Measurements from ENCODE around the gene CCDC87.
"Not testable (repeated sequence)": the region's sequence is repeated elsewhere in the genome, so short reads cannot be mapped to it uniquely, and the experiment has no call there.

Gene CCDC87

DNA sequence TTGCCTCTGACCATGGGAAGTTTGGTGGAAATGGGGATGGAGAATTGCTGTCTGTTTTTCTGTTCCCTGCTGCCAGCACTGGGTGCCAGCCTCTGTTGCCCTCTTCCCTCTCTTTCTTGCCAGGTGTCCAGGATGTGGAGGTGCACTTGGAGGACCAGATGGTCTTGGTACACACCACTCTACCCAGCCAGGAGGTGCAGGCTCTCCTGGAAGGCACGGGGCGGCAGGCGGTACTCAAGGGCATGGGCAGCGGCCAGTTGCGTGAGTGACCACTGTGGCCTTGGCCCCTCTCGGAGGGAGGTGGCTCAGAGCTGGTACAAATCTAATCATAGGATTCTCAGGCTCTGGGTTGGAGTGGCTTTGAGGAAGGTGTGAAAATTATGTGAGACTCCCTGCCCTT lies 6.1 kb upstream of the CCDC87 start:
- no peaks in the 10 kb centered on the region for H3K9me3 Mint-ChIP-seq
- no peak overlapping the region for H3K4me3 Mint-ChIP-seq
- no peak for ATAC-seq
- H3K27me3 Mint-ChIP-seq = no peaks in the 10 kb centered on the region
- H3K4me1 Mint-ChIP-seq = peaks cover 20% of the 10 kb centered on the region
- H3K27ac Mint-ChIP-seq = no peak overlapping the region
- no peak for DNase-seq

DNA sequence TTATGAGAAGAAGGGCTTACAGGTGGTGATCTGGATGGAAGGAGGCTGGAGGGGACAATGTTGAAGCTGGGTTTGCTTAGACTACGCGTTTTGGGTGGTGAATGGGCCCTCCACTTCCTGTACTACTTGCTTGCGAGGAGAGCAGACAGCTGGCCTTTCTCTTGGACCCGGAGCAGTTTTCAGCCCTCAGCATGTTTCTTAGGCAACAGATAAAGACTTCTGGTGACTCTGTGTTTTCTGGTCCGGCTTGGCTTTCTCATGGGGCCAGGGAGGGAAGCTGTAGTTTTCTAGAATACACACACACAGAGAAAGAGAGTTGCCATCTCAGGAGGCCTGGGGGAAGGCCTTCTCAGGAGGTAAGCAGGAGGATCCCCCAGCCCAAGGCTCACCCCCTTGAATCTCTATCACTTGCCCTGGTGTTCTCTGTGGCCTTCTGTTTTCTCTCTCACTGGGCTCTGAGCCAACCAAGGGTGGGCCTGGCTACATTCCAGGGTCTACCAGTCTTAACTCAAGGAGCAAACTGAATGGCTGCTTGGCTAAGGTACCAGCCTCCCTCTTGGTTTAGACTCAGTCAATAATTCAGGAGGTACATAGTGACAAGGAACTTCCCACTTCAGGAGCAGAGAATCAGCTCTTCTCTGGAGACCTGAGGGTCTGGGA lies 2.5 kb upstream of the CCDC87 start:
- Mint-ChIP-seq H3K27me3 (no peaks in the 10 kb centered on the region), H3K9me3 (no peaks in the 10 kb centered on the region), H3K27ac (peak overlapping the region; percentile 87 to 94), H3K4me1 (peaks cover 44% of the 10 kb centered on the region), H3K4me3 (peak overlapping the region; percentile 78 to 100)
- ATAC-seq = no peak
- peak in 1 of 2 donors; percentile 9 for DNase-seq

DNA sequence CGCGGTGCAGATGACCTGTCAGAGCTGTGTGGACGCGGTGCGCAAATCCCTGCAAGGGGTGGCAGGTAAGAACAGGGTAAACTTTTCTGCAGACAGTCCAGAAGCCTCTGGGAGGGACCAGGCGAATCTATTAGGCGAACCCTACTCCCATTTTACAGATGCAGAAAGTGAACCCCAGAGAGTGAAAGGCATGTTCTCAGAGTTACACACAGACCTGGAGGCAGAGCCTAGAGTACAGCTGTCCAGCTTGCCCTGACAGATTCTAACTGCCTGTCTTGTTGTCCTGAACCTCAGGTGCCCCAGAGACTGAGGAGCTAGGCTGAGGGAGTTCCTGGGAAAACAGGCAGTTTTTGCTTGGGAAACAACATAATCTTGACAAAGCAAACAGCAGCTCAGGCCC lies 787 bp upstream of the CCDC87 start:
- DNase-seq (no peak), ATAC-seq (no peak)
- H3K27me3 Mint-ChIP-seq = no peaks in the 10 kb centered on the region
- peaks cover 44% of the 10 kb centered on the region for H3K4me1 Mint-ChIP-seq
- H3K27ac Mint-ChIP-seq = no peak overlapping the region
- peak overlapping the region; percentile 99 to 100 for H3K4me3 Mint-ChIP-seq
- no peaks in the 10 kb centered on the region for H3K9me3 Mint-ChIP-seq

DNA sequence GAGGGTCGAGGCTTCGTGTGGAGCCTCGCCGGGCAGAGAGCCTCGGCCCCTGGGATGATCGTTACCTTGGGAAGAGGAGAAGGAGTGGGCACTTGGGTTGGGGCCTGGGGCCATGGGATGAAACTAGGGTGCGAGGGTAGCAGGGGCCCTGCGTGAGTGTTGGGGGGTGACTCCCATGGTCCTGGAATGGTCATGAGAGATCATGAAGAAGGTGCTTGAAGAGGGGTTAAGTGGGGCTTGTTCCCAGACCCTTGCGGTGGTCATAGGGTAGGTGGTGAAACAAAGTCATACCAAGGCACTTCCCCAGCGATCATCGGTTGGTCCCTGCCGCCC lies 406 bp upstream of the CCDC87 start:
- peak; percentile 32 for ATAC-seq
- no peaks in the 10 kb centered on the region for H3K27me3 Mint-ChIP-seq
- peak overlapping the region; percentile 99 to 100 for H3K4me3 Mint-ChIP-seq
- H3K27ac Mint-ChIP-seq = peak overlapping the region; percentile 94 to 98
- no peak for DNase-seq
- no peaks in the 10 kb centered on the region for H3K9me3 Mint-ChIP-seq
- peaks cover 44% of the 10 kb centered on the region for H3K4me1 Mint-ChIP-seq

DNA sequence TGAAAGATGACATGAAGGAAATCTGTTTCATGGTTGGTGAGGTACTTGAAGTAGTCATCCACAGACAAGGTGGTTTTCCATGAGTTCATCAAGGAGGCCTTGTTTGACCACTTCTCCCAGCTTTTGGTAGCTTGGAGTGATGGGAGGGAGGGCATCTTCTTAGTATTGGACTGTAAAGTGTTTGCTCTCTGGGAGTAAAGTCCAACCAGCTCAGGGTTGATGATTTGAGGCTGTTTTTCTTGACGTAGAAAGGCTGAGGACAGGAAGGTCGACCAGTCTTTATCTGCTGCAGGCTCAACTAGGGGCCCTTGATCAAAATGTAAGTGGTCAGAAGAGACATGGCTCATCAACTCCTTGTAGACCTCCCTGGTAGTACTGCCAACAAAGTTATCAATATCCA lies 1.7 kb downstream of the CCDC87 start:
- H3K4me3 Mint-ChIP-seq = peak overlapping the region in 1 of 2 donors; percentile 100
- H3K9me3 Mint-ChIP-seq = no peaks in the 10 kb centered on the region
- DNase-seq = no peak
- no peak for ATAC-seq
- no peak overlapping the region for H3K27ac Mint-ChIP-seq
- no peaks in the 10 kb centered on the region for H3K27me3 Mint-ChIP-seq
- H3K4me1 Mint-ChIP-seq = peaks cover 44% of the 10 kb centered on the region

DNA sequence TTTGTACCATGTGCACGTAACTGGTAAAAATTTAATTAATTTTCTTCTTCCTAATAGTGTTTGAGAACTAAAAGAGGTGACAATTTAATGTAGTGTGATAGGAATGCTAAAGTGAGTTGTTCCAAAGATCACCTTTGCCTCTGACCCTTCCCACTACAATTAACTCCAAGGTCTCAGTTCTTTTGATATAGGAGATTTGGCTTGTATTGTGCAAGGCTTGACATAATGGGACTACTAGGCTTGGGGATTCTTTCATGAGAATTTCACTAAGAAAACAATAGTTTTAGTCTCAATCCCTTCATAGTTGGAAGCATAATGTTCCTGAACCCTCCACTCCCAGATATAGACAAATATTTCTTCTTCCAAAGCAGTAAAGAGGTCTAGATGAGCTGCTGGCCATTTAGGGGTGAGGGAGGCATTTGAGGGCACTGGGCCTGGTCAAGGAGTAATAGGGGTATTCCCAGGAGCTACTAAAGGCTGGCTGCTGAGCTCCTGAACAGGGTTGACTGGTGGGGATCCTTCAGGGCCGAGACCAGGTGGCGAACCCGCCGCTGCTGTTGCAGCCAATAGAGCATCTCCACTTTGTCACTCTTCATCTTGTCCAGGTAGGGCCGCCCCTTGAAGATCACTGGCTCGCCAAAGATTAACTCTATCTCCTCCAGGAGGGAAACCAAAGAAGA lies 2.7 kb downstream of the CCDC87 start:
- DNase-seq = no peak
- Mint-ChIP-seq H3K27me3 (no peaks in the 10 kb centered on the region), H3K4me1 (peaks cover 34% of the 10 kb centered on the region), H3K4me3 (no peak overlapping the region), H3K9me3 (no peaks in the 10 kb centered on the region), H3K27ac (no peak overlapping the region)
- no peak for ATAC-seq

DNA sequence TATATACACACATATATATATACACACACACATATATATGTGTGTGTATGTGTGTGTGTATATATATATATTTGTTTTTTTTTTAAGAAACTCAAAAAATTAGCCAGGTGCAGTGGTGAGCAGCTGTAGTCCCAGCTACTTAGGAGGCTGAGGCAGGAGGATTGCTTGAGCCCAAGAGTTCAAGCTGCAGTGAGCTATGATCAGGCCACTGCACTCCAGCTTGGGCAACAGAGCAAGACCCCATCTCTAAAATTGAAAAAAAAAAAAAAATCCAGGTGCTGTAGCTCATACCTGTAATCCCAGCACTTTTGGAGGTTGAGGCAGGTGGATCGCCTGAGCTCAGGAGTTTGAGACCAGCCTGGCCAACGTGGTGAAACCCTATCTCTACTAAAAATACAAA lies 3.5 kb downstream of the CCDC87 start:
- not testable (repeated sequence) for H3K9me3 Mint-ChIP-seq, ATAC-seq, DNase-seq, H3K27ac Mint-ChIP-seq, H3K4me3 Mint-ChIP-seq, H3K27me3 Mint-ChIP-seq
- H3K4me1 Mint-ChIP-seq = peaks cover 26% of the 10 kb centered on the region

DNA sequence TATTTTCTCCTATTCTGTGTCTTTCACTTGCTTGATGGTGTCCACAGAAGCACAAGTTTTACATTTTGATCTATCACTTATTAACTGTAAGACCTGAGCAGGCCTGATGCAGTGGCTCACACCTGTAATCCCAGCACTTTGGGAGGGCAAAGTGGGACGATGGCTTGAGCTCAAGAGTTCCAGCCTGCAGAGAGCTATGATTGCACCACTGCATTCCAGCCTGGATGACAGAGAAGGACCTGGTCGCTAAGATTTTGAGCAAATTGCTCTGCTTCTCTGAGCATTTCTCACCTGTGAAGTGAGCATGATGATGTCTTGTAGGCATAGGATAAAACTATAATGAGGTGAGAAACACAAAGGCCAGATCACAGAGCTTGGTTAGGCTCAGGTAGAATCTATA lies 6.7 kb downstream of the CCDC87 start:
- H3K4me1 Mint-ChIP-seq = peaks cover under 1% of the 10 kb centered on the region
- H3K4me3 Mint-ChIP-seq = no peak overlapping the region
- H3K27ac Mint-ChIP-seq = no peak overlapping the region
- DNase-seq = no peak
- ATAC-seq = no peak
- peaks cover 4 to 10% of the 10 kb centered on the region in 2 donors for H3K9me3 Mint-ChIP-seq
- H3K27me3 Mint-ChIP-seq = no peaks in the 10 kb centered on the region

DNA sequence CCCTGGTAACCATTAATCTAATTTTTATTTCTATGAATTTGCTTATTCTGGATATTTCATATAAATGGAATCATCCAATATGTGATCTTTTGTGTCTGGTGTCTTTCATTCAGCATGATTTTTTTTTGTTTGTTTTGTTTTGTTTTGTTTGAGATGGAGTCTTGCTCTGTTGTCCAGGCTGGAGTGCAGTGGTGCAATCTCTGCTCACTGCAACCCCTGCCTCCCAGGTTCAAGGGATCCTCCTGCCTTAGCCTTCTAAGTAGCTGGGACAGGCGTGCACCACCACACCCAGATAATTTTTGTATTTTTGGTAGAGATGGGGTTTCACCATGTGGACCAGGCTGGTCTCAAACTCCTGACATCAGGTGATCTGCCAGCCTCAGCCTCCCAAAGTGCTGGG lies 7.4 kb downstream of the CCDC87 start:
- Mint-ChIP-seq H3K9me3 (peaks cover 4 to 10% of the 10 kb centered on the region in 2 donors), H3K27ac (peak overlapping the region in 1 of 2 donors; percentile 12)
- H3K27me3 Mint-ChIP-seq, H3K4me3 Mint-ChIP-seq, ATAC-seq, H3K4me1 Mint-ChIP-seq, DNase-seq: not testable (repeated sequence)

DNA sequence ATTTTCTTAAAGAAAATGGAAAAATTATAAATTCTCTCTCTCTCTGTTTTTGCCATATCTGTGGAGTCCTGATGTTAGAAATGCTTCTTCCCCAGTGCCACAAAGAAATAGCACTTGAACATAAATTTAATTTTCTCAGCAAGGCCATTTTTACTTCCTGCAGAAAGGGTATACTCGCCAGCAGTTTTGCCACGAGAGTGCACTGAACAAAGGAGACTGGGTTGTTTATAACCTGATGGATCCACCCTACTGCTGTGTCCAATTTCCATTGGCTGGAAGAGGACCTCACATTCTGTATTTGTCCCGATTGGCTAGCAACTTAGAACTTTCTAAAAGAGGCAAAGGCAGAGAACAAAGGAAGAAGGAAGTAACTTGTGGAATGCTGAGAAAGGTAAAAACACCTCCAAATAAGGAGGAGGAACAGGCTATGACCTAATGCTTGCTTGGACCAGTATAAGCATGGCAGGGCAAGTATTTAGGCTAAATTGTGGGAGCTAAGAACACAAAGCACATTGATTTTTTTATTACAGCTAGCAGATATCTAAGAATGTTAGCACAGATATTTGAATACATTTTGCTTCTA lies 10.2 kb downstream of the CCDC87 start:
- not testable (repeated sequence) for H3K4me3 Mint-ChIP-seq, H3K27ac Mint-ChIP-seq, H3K27me3 Mint-ChIP-seq, DNase-seq, ATAC-seq
- Mint-ChIP-seq H3K9me3 (peaks cover 4 to 10% of the 10 kb centered on the region in 2 donors), H3K4me1 (peaks cover 22% of the 10 kb centered on the region)

DNA sequence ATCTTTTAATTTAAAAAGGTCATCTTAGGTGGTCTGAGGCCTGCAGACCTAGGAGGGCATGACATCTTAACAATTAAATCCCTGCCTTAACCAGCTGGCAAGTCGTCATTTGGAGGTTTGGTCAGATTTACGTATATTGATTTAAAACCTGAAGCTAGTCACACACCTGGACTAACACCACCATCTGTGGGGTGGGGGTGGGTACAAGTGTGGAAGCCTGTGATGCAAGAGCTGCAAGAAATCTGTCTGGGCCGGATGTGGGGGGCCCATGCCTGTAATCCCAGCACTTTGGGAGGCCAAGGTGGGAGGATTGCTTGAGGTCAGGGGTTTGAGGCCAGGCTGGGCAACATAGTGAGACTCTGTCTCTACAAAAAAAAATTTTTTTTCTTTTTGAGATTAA lies 11.6 kb downstream of the CCDC87 start:
- ATAC-seq (no peak), DNase-seq (no peak)
- Mint-ChIP-seq H3K4me3 (no peak overlapping the region), H3K4me1 (peaks cover 22% of the 10 kb centered on the region), H3K27ac (no peak overlapping the region), H3K9me3 (peaks cover 4 to 10% of the 10 kb centered on the region in 2 donors), H3K27me3 (peaks cover 1% of the 10 kb centered on the region)

DNA sequence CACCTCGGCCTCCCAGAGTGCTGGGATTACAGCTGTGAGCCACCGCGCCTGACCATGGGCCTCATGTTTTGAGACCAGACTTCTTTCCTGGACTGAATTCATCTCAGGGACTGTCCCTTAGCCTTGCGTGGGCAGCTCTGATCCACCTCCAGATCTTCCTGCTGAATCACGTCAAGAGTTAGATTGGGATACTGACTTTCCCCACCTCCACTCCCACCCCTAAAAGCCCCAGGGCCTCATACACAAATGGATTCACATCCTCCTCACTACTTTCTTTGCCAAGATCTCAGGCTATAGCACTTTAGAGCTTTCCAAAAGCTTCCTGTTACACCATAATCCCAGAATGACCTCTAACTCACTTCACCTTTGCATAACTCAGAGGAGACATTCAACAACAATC lies 12.1 kb downstream of the CCDC87 start:
- Mint-ChIP-seq H3K4me1 (peaks cover 22% of the 10 kb centered on the region), H3K27ac (no peak overlapping the region), H3K27me3 (peaks cover 6% of the 10 kb centered on the region), H3K4me3 (no peak overlapping the region), H3K9me3 (peaks cover 4 to 10% of the 10 kb centered on the region in 2 donors)
- ATAC-seq (no peak), DNase-seq (no peak)

DNA sequence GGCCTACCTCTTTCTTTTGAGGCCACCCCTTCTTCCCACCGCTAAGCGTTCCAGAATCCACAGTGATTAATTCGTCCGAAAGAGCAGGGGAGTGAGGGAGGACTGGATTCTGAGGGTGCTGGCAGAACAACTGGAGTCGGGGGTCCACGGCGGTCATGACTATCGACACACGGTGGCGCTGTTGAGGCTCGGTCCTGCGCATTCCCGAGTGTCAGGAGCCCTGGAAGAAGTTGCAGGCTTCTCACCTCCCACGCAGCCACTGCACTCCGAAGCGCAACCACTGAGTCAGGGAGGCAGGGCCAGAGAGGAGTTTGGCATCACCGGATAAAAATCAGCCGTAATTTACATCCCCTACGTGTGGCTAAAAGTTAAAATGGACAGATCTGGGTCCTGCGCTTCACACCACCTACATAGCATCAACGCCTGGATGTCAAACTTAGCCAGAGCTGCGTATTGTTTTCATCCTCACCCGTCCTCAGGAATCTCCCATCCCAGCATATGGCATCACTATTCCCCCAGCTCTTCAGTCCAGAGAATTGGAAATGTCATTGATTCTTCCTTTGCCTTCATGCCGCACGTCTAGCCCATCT lies 13.8 kb downstream of the CCDC87 start:
- ATAC-seq (peak; percentile 84), DNase-seq (peak; percentile 66 to 74)
- Mint-ChIP-seq H3K4me3 (peak overlapping the region in 1 of 2 donors; percentile 13), H3K9me3 (peaks cover 4 to 10% of the 10 kb centered on the region in 2 donors), H3K27ac (no peak overlapping the region), H3K4me1 (peaks cover 22% of the 10 kb centered on the region), H3K27me3 (peaks cover 19% of the 10 kb centered on the region)

DNA sequence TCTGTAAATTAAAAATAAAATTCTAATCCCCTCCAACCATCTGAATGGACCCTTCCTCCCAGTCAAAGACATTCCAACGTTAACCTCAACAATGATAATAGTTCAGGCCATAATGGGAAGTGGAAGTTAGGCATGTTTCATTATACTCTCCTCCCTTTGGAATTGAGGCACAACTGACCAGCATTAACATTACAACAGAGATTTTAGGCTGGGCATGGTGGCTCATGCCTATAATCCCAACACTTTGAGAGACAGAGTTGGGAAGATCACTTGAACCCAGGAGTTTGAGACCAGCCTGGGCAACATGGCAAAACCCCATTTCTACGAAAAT lies 22.0 kb downstream of the CCDC87 start:
- Mint-ChIP-seq H3K4me3 (no peak overlapping the region), H3K9me3 (no peaks in the 10 kb centered on the region), H3K4me1 (peaks cover 18% of the 10 kb centered on the region), H3K27me3 (peaks cover 20% of the 10 kb centered on the region), H3K27ac (no peak overlapping the region)
- ATAC-seq = no peak
- no peak for DNase-seq

DNA sequence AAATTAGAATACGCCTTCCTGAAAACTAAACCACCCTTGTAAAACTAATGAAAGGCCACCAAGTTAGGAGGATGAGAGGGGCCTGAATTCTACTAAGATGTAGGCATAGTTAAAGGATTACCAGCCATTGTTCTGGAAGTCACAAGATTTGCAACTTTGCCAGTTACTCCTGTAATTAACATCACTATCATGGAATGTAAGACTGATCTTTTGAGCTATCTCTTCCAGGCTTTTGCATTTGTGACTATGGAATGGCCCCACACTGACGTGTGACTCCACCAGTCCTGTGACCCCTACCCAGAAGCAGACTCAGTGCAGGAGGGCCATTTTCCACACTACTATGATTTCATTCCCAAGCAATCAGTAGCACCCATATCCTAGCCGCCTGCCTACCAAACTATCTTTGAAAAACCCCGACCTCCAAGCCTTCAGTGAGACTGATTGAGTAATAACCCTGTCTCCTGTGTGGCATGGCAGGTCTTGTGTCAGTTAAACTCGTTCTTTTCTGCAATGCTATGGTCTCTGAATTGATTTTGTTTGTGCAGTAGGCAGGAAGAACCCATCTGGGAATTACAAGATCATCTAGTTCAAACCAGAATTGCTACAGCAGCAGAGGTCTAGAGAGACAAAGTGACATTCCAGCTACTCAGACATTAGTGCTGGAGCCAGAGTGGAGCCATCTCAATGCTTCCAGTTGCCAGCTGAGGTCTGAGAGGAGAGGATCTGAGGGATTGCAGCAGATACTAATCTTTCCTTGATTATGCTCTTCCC lies 22.6 kb downstream of the CCDC87 start:
- Mint-ChIP-seq H3K27me3 (peaks cover 14% of the 10 kb centered on the region), H3K4me3 (no peak overlapping the region), H3K9me3 (no peaks in the 10 kb centered on the region), H3K27ac (no peak overlapping the region), H3K4me1 (peaks cover 18% of the 10 kb centered on the region)
- no peak for ATAC-seq
- no peak for DNase-seq

Data from stimulated activated naive CD8-positive, alpha-beta T cell treated with anti-CD3 and anti-CD28 coated beads, Interleukin-15, amount 100 ng/mL, for 72 hours (primary cell).